HepG2 (cell line): ENCODE data around the gene RSKR. TPM values are rescaled to one million over a fixed set of nuclear protein-coding genes. Genes with fewer than 3 reads are reported as not detected.

Experiments
- ATAC-seq: fragments of 200-7000 bp; cut with Tn5 transposase; 3 replicates; pipeline ENCODE4 v1.9.1; 2020; ENCODE audit warnings: mild to moderate bottlenecking, moderate library complexity
- BruUV-seq: library from RNA; stranded (reverse); fragments of 400-500 nt; replicated peaks from 2 replicates; lab custom pipeline; 2021; lab: Mats Ljungman, UMichigan
- CTCF ChIA-PET: fragments of 300-600 bp; formaldehyde crosslinking; extraction: SDS; loops from one replicate; lab custom pipeline; 2021; ENCODE audit warnings: low total read pairs, inconsistent platforms, low intra/inter-chr PET ratio; lab: Yijun Ruan, JAX
- POLR2A ChIA-PET: fragments of 350-600 bp; sonication (Branson Sonifier 250); formaldehyde crosslinking; loops from one replicate; lab custom pipeline; 2020; ENCODE audit warnings: antibody characterized with exemption, inconsistent platforms; lab: Yijun Ruan, JAX
- DNase-seq: peaks from one replicate; pipeline ENCODE4 v3.0.0-alpha.2; 2015; ENCODE audit warnings: low spot score
- FAIRE-seq: peaks from 3 replicates; lab custom pipeline; 2011; peaks lifted over from hg19 to GRCh38; lab: Jason Lieb, UNC
- H2AFZ ChIP-seq: one replicate; pipeline ENCODE4 v1.6.1; 2011; ENCODE audit warnings: low read length, inconsistent platforms
- H3K27ac ChIP-seq: fragments of 300-600 bp; 3 replicates; pipeline ENCODE4 v1.8.0; 2011; ENCODE audit warnings: mixed run types, mild to moderate bottlenecking, mixed read lengths, low read length, inconsistent platforms; ENCODE audit not compliant: insufficient read depth; ENCODE audit errors: extremely low read length
- H3K27me3 ChIP-seq, 2 experiments: fragments of 200-600 bp in 1 of 2; 2 replicates in 1 of 2; 3 replicates in 1 of 2; pipeline versions ENCODE4 v1.6.0 to v1.8.0; 2011; ENCODE audit warnings: low read length in 2 of 2, mild to moderate bottlenecking in 2 of 2, moderate library complexity in 2 of 2, inconsistent platforms in 1 of 2; ENCODE audit not compliant: insufficient read depth in 2 of 2, control insufficient read depth in 1 of 2
- H3K36me3 ChIP-seq, 2 experiments: fragments of 200-600 bp in 1 of 2; replicated peaks in 1 of 2; 2 replicates in 1 of 2; 3 replicates in 1 of 2; pipeline versions ENCODE4 v1.5.1 to v1.8.0; 2011; ENCODE audit warnings: low read length in 2 of 2, inconsistent platforms in 1 of 2; ENCODE audit not compliant: insufficient read depth in 2 of 2, control insufficient read depth in 1 of 2
- H3K4me1 ChIP-seq: 2 replicates; pipeline ENCODE4 v1.5.1; 2012; ENCODE audit warnings: low read length, inconsistent platforms; ENCODE audit not compliant: insufficient read depth
- H3K4me2 ChIP-seq: 2 replicates; pipeline ENCODE4 v1.6.0; 2011; ENCODE audit warnings: low read depth, low read length, inconsistent platforms
- H3K4me3 ChIP-seq, 3 experiments: fragments of 200-600 bp in 1 of 3; sonication (generic), shearing (Covaris generic) in 1 of 3; replicated peaks in 1 of 3; 2 replicates each; pipeline ENCODE4 v1.5.1; 2011 to 2016; ENCODE audit warnings: low read length in 3 of 3, inconsistent platforms in 2 of 3, low read depth in 2 of 3, mild to moderate bottlenecking in 2 of 3, control low read depth in 1 of 3, mixed read lengths in 1 of 3; ENCODE audit not compliant: insufficient read depth in 1 of 3
- H3K79me2 ChIP-seq: one replicate; pipeline ENCODE4 v1.6.1; 2011; ENCODE audit warnings: low read length, inconsistent platforms; ENCODE audit not compliant: insufficient read depth
- H3K9ac ChIP-seq: 2 replicates; pipeline ENCODE4 v1.6.0; 2011; ENCODE audit warnings: mild to moderate bottlenecking, low read depth, low read length, inconsistent platforms; ENCODE audit not compliant: insufficient read depth
- H3K9me3 ChIP-seq: 2 replicates; pipeline ENCODE4 v1.5.1; 2012; ENCODE audit warnings: mild to moderate bottlenecking, low read length
- H4K20me1 ChIP-seq: 2 replicates; pipeline ENCODE4 v1.6.0; 2011; ENCODE audit warnings: inconsistent platforms, mild to moderate bottlenecking, low read length, moderate library complexity; ENCODE audit not compliant: insufficient read depth
- DPF2 ChIP-seq: sonication (generic); formaldehyde crosslinking; IDR thresholded peaks from 2 replicates; pipeline ENCODE4 v1.4.0; 2020; ENCODE audit warnings: mild to moderate bottlenecking, low read depth, missing genetic modification reagents, borderline replicate concordance
- ELF4 ChIP-seq: sonication (generic); formaldehyde crosslinking; IDR thresholded peaks from 2 replicates; pipeline ENCODE4 v1.5.0; 2020; ENCODE audit warnings: missing genetic modification reagents, mild to moderate bottlenecking, moderate library complexity, borderline replicate concordance
- GPBP1L1 ChIP-seq: sonication (generic); formaldehyde crosslinking; IDR thresholded peaks from 2 replicates; pipeline ENCODE4 v1.5.0; 2020; ENCODE audit warnings: mild to moderate bottlenecking, missing genetic modification reagents
- HNRNPL ChIP-seq: fragments of 200-400 bp; formaldehyde crosslinking; IDR thresholded peaks from 2 replicates; pipeline ENCODE4 v1.6.1; 2017; ENCODE audit warnings: mild to moderate bottlenecking, low read depth, low read length
- KDM5B ChIP-seq: sonication (generic); formaldehyde crosslinking; IDR thresholded peaks from 2 replicates; pipeline ENCODE4 v1.4.0; 2020; ENCODE audit warnings: missing genetic modification reagents, mild to moderate bottlenecking, borderline replicate concordance
- KMT2A ChIP-seq: sonication (generic); formaldehyde crosslinking; IDR thresholded peaks from 2 replicates; pipeline ENCODE4 v1.4.0; 2020; ENCODE audit warnings: missing genetic modification reagents
- LBX2 ChIP-seq: sonication (generic); formaldehyde crosslinking; IDR thresholded peaks from 2 replicates; pipeline ENCODE4 v1.5.0; 2020; ENCODE audit warnings: missing genetic modification reagents, mild to moderate bottlenecking, borderline replicate concordance
- NFIC ChIP-seq: IDR thresholded peaks from 2 replicates; pipeline ENCODE4 v1.6.1; 2012; ENCODE audit warnings: mild to moderate bottlenecking, low read length, inconsistent platforms
- SNAPC5 ChIP-seq: sonication (generic); formaldehyde crosslinking; IDR thresholded peaks from 2 replicates; pipeline ENCODE4 v1.8.1; 2023; ENCODE audit warnings: mild to moderate bottlenecking, missing genetic modification reagents, borderline replicate concordance
- TSC22D2 ChIP-seq: sonication (generic); formaldehyde crosslinking; IDR thresholded peaks from 2 replicates; pipeline ENCODE4 v1.5.1; 2020; ENCODE audit warnings: missing genetic modification reagents, mild to moderate bottlenecking, borderline replicate concordance
- U2AF1 ChIP-seq: fragments of 200-400 bp; formaldehyde crosslinking; optimal IDR thresholded peaks from 2 replicates; pipeline ENCODE3; 2017; ENCODE audit warnings: mild to moderate bottlenecking, low read depth, low read length
- UBTF ChIP-seq: sonication (generic); formaldehyde crosslinking; IDR thresholded peaks from 2 replicates; pipeline ENCODE4 v1.4.0; 2020; ENCODE audit warnings: mild to moderate bottlenecking, missing genetic modification reagents
- ZEB1 ChIP-seq: IDR thresholded peaks from 2 replicates; pipeline ENCODE4 v1.6.1; 2012; ENCODE audit warnings: mild to moderate bottlenecking, low read depth, inconsistent platforms; ENCODE audit not compliant: insufficient replicate concordance
- ZFP41 ChIP-seq: sonication (generic); formaldehyde crosslinking; IDR thresholded peaks from 2 replicates; pipeline ENCODE4 v1.4.0; 2020; ENCODE audit warnings: mild to moderate bottlenecking, missing genetic modification reagents, borderline replicate concordance
- ZNF546 ChIP-seq: sonication (generic); formaldehyde crosslinking; conservative IDR thresholded peaks from 2 replicates; pipeline ENCODE4 v1.8.1; 2023; ENCODE audit warnings: mild to moderate bottlenecking, missing genetic modification reagents
- ZNF792 ChIP-seq: IDR thresholded peaks from 2 replicates; pipeline ENCODE4 v1.6.1; 2016
- WGBS: methylation state at CpG from one replicate; pipeline ENCODE4 v1.1.6; 2017; ENCODE audit warnings: low lambda C conversion rate; 5-methylcytosine and 5-hydroxymethylcytosine counted together
- in situ Hi-C: cut with HindIII; loops from 2 replicates; pipeline ENCODE4 v1.10.0; 2017; ENCODE audit warnings: low pct_unique_long_range_greater_than_20kb; ENCODE audit not compliant: extremely low pct_ligation_motif_present
- intact Hi-C: fragments of 100-400 bp; cut with micrococcal nuclease; formaldehyde crosslinking; loops from one replicate; pipeline ENCODE4 v1.10.0; 2022; ENCODE audit not compliant: unreplicated experiment
- polyA plus RNA-seq, 8 experiments: library from polyadenylated mRNA; depleted of rRNA in 3 of 8; stranded (reverse) in 7 of 8; unstranded in 1 of 8; fragments of >200 nt; fragmentation: Illumina TruSeq in 4 of 8; extraction: Trizol in 4 of 8; gene quantifications; 2 replicates each; pipeline versions ENCODE4 v1.2.1 to v1.2.3, GENCODE V29; 2011 to 2016; ENCODE audit warnings: low read depth in 4 of 8, missing spikeins in 1 of 8, mixed read lengths in 1 of 8; ENCODE audit not compliant: insufficient read depth in 1 of 8
- total RNA-seq, 5 experiments: library from RNA; depleted of rRNA; stranded (reverse); fragments of >200 nt; fragmentation: Illumina TruSeq; extraction: Trizol; gene quantifications; 2 replicates each; pipeline ENCODE4 v1.2.3, GENCODE V29; 2016; ENCODE audit warnings: low read depth in 1 of 5
- TF ChIP-seq, protein P1 (sequence below): sonication (generic); formaldehyde crosslinking; conservative IDR thresholded peaks from 2 replicates; pipeline ENCODE4 v1.5.0; 2020; ENCODE audit warnings: missing genetic modification reagents
- TF ChIP-seq, protein P2 (sequence below): IDR thresholded peaks from 2 replicates; pipeline ENCODE4 v1.6.1; 2016; ENCODE audit warnings: mild to moderate bottlenecking

The RSKR gene
- total and polyA plus RNA-seq, 2 of the 13 experiments (the other 11 are each of a cell fraction or from before 2014, with no cell fraction given) = 5.0 to 10.4 TPM

DNA sequence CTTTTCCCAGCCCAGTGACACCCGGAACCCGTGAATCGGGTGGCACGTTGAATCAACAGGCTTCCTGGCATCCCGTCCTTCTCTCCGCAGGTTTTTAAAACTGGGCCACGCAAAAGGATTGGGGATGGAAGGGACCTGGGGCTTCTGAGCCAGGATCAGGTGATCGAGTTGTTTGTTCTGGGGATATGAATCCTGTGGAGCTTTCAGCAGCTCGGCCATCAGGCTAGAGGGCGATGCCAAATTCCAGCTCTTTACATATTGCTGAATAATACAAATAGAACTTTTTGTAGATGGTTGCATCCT, 48.5 kb upstream of the RSKR start:
- intact Hi-C loops = loop anchor here (5.0 kb wide), 1 partner anchor 35 kb away; no protein-coding TSS in a partner anchor
- BruUV-seq = TSS peak; percentile 75
- H3K27ac ChIP-seq = peak overlapping the region; percentile 91
- H4K20me1 ChIP-seq = no peaks in the 10 kb centered on the region; the same call in none of the 2 replicates
- no peak for DNase-seq
- no peaks in the 10 kb centered on the region; a peak in 2 of 5 replicates for H3K27me3 ChIP-seq
- peaks cover 75% of the 10 kb centered on the region for H3K79me2 ChIP-seq
- peak overlapping the region; percentile 73 to 91 (median 88) for H3K4me3 ChIP-seq
- 5% methylated on average over 4 of the region's 10 CpGs for WGBS
- H2AFZ ChIP-seq = no peak overlapping the region
- in situ Hi-C loops = no loop called here
- peaks cover 0 to 14% of the 10 kb centered on the region in 2 experiments; a peak in 3 of 5 replicates for H3K36me3 ChIP-seq
- H3K4me2 ChIP-seq = peak overlapping the region; percentile 94
- H3K9me3 ChIP-seq = no peaks in the 10 kb centered on the region
- ChIA-PET POLR2A (interaction anchor here (1.1 to 5.2 kb wide), 13 partner anchors 14 to 83 kb away, joined by 3 to 69 read pairs (median 9); partner anchors contain the start of genes BLTP2, NEK8, PROCA1 and RPL23A), CTCF (no interaction called here)
- peak overlapping the region; percentile 94 for H3K9ac ChIP-seq
- peak; percentile 47 for ATAC-seq
- no peak for FAIRE-seq
- H3K4me1 ChIP-seq = peaks cover 52% of the 10 kb centered on the region
- 0 out of 2 replicates have a peak, but pooled peaks have one; percentile 4 for TF ChIP-seq HNRNPL
- TF ChIP-seq, protein P1, sequence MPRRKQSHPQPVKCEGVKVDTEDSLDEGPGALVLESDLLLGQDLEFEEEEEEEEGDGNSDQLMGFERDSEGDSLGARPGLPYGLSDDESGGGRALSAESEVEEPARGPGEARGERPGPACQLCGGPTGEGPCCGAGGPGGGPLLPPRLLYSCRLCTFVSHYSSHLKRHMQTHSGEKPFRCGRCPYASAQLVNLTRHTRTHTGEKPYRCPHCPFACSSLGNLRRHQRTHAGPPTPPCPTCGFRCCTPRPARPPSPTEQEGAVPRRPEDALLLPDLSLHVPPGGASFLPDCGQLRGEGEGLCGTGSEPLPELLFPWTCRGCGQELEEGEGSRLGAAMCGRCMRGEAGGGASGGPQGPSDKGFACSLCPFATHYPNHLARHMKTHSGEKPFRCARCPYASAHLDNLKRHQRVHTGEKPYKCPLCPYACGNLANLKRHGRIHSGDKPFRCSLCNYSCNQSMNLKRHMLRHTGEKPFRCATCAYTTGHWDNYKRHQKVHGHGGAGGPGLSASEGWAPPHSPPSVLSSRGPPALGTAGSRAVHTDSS = no peak
- TF ChIP-seq, protein P2, sequence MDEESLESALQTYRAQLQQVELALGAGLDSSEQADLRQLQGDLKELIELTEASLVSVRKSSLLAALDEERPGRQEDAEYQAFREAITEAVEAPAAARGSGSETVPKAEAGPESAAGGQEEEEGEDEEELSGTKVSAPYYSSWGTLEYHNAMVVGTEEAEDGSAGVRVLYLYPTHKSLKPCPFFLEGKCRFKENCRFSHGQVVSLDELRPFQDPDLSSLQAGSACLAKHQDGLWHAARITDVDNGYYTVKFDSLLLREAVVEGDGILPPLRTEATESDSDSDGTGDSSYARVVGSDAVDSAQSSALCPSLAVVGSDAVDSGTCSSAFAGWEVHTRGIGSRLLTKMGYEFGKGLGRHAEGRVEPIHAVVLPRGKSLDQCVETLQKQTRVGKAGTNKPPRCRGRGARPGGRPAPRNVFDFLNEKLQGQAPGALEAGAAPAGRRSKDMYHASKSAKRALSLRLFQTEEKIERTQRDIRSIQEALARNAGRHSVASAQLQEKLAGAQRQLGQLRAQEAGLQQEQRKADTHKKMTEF = no peak
- TF ChIP-seq ZNF792 = no peak
- TF ChIP-seq ELF4 (CRISPR knock-in tag) = no peak
- no peak for TF ChIP-seq DPF2 (CRISPR knock-in tag)
- no peak for TF ChIP-seq GPBP1L1 (CRISPR knock-in tag)
- TF ChIP-seq ZFP41 = no peak
- TF ChIP-seq SNAPC5 (CRISPR knock-in tag) = no peak
- no peak for TF ChIP-seq U2AF1
- 0 out of 2 replicates have a peak, but pooled peaks have one; percentile 46 for TF ChIP-seq ZNF546
- TF ChIP-seq LBX2 (CRISPR knock-in tag) = no peak
- 0 out of 2 replicates have a peak, but pooled peaks have one; percentile 12 for TF ChIP-seq UBTF (CRISPR knock-in tag)
- no peak for TF ChIP-seq NFIC
- no peak for TF ChIP-seq KMT2A (CRISPR knock-in tag)
- no peak; the same call in 1 of the 2 replicates for TF ChIP-seq TSC22D2 (CRISPR knock-in tag)
- no peak for TF ChIP-seq ZEB1
- TF ChIP-seq KDM5B (CRISPR knock-in tag) = no peak
